Activated CD4-positive, alpha-beta memory T cell treated with anti-CD3 and anti-CD28 coated beads for 36 hours (primary cell): ENCODE measurements around the gene DIDO1. TPM values are rescaled to one million over a fixed set of nuclear protein-coding genes. Genes with fewer than 3 reads are reported as not detected.
"Not testable (repeated sequence)": the region's sequence is repeated elsewhere in the genome, so short reads cannot be mapped to it uniquely, and the experiment has no call there.

Experiments used
- CTCF ChIA-PET: fragments of 350-600 bp; sonication (Branson Sonifier 250); formaldehyde crosslinking; loops from one replicate; lab custom pipeline; 2021; ENCODE audit warnings: antibody characterized with exemption, inconsistent platforms; lab: Charles Lee
- POLR2A ChIA-PET: fragments of 350-600 bp; sonication (Branson Sonifier 250); formaldehyde crosslinking; loops from one replicate; lab custom pipeline; 2021; ENCODE audit warnings: antibody characterized with exemption; lab: Charles Lee
- DNase-seq: peaks from one replicate; pipeline ENCODE4 v3.0.0-alpha.2; 2020
- H3K27ac Mint-ChIP-seq: one replicate; pipeline ENCODE4 v1.8.0; 2021; ENCODE audit warnings: mixed read lengths
- H3K27me3 Mint-ChIP-seq: one replicate; pipeline ENCODE4 v1.8.0; 2021; ENCODE audit warnings: mixed read lengths
- H3K36me3 Mint-ChIP-seq: one replicate; pipeline ENCODE4 v1.8.0; 2021; ENCODE audit warnings: mixed read lengths
- H3K4me1 Mint-ChIP-seq: one replicate; pipeline ENCODE4 v1.8.0; 2021; ENCODE audit warnings: low read depth, mixed read lengths
- H3K4me3 Mint-ChIP-seq: one replicate; pipeline ENCODE4 v1.8.0; 2021; ENCODE audit warnings: mild to moderate bottlenecking, mixed read lengths
- H3K9me3 Mint-ChIP-seq: one replicate; pipeline ENCODE4 v1.8.0; 2021; ENCODE audit warnings: mixed read lengths
- intact Hi-C: fragments of 100-400 bp; cut with micrococcal nuclease; formaldehyde crosslinking; loops from one replicate; pipeline ENCODE4 v1.15.1; 2023
- total RNA-seq, 2 experiments: library from RNA; stranded (reverse); gene quantifications; one replicate each; pipeline ENCODE4 v1.2.3, GENCODE V29; 2021

The DIDO1 gene
- total RNA-seq, 2 experiments from 2014 or later = 46.6 to 48.4 TPM

- DNase-seq, H3K9me3 Mint-ChIP-seq, H3K36me3 Mint-ChIP-seq, H3K27me3 Mint-ChIP-seq: not testable (repeated sequence)
- peak overlapping the region; percentile 83 for H3K27ac Mint-ChIP-seq
- intact Hi-C loops = loop anchor here (5.0 to 10.0 kb wide), 2 partner anchors 126 to 278 kb away; partner anchors contain the start of genes MRGBP and SLCO4A1
- ChIA-PET POLR2A (interaction anchor here (1.0 to 1.1 kb wide), 2 partner anchors 12 to 26 kb away, joined by 3 read pairs; no protein-coding TSS in a partner anchor), CTCF (interaction anchor here (0.9 to 3.1 kb wide), 3 partner anchors 8 to 21 kb away, joined by 3 to 8 read pairs (median 7); no protein-coding TSS in a partner anchor)
- peaks cover 73% of the 10 kb centered on the region for H3K4me1 Mint-ChIP-seq
- peak overlapping the region; percentile 47 for H3K4me3 Mint-ChIP-seq
Observed at GRCh38 chr20:62923059-62923668, 3.1 kb downstream of the DIDO1 start.

GRCh38 chr20:62922451-62922921, 3.8 kb downstream of the DIDO1 start:
- ChIA-PET CTCF (interaction anchor here (0.9 to 7.8 kb wide), 3 partner anchors 8 to 20 kb away, joined by 3 to 95 read pairs (median 8); no protein-coding TSS in a partner anchor), POLR2A (interaction anchor here (0.6 to 1.0 kb wide), 2 partner anchors 14 to 25 kb away, joined by 3 to 4 read pairs; no protein-coding TSS in a partner anchor)
- peak overlapping the region; percentile 47 for H3K4me3 Mint-ChIP-seq
- peak overlapping the region; percentile 83 for H3K27ac Mint-ChIP-seq
- peak; percentile 74 for DNase-seq
- H3K36me3 Mint-ChIP-seq = peaks cover 7% of the 10 kb centered on the region
- H3K9me3 Mint-ChIP-seq = no peaks in the 10 kb centered on the region
- peaks cover 73% of the 10 kb centered on the region for H3K4me1 Mint-ChIP-seq
- intact Hi-C loops = loop anchor here (5.0 to 10.0 kb wide), 2 partner anchors 125 to 278 kb away; partner anchors contain the start of genes MRGBP and SLCO4A1
- no peaks in the 10 kb centered on the region for H3K27me3 Mint-ChIP-seq

DNA sequence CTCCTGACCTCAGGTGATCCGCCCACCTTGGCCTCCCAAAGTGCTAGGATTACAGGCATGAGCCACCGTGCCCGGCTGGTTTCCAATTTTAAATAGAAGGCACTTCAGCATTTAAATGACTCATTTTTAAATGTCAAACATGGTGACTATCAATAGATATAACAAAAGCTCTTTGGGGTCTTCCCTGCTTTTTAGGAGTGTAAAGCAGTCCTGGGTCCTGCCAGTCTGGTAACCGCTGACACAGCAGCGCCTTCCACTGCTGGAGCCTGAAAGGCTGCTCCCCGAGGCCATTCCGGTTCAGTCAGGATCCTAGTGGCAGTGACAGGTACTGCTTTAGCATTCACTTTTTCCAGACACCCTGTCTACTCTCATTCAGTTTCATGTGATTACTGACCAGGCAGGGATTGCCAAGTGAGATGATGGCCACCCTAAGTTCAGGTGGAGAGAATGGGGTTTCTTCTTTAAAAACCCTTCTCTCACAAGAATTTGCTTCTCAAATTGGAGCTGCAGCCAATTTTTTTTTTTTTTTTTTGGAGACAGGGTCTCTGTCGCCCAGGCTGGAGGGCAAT, 5.1 kb downstream of the DIDO1 start:
- Mint-ChIP-seq H3K4me1 (peaks cover 74% of the 10 kb centered on the region), H3K9me3 (no peaks in the 10 kb centered on the region), H3K27me3 (no peaks in the 10 kb centered on the region), H3K4me3 (peak overlapping the region; percentile 64), H3K27ac (peak overlapping the region; percentile 83), H3K36me3 (peaks cover 7% of the 10 kb centered on the region)
- intact Hi-C loops = loop anchor here (5.0 to 10.0 kb wide), 2 partner anchors 124 to 276 kb away; partner anchors contain the start of genes MRGBP and SLCO4A1
- DNase-seq = peak; percentile 82
- POLR2A ChIA-PET = interaction anchor here (1.0 kb wide), 1 partner anchor 32 kb away, joined by 3 read pairs; no protein-coding TSS in a partner anchor
- CTCF ChIA-PET = interaction anchor here (1.2 to 10.9 kb wide), 5 partner anchors 9 to 32 kb away, joined by 3 to 127 read pairs (median 8); no protein-coding TSS in a partner anchor

DNA sequence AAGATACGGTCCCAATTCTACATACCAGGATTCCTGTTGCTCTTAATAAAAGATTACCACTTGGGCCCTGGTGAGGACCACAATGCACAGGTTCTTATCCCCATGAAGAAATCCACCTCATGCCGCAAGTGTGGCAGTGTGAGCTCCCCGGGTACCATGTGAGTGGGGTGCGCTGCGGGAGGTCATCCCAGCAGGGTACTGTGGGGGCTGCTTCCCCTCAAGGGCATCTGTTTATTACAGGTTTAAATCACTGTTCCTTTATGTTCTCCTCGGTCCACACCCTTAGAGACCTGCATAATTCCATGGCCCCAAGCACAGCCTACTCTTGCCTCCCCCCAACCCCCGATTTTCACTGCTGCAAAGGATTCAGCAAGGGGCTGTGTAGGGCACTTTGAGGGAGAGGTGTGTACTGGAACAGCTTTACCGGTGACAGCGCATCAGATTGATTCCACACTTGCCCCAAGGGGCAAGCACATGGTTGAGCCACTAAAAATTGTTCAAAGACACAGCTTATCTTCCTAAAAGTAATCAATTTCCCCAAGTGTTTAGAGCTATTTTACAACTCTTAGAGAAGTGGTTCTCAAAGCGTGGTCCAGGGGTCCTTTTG, 6.2 kb downstream of the DIDO1 start:
- Mint-ChIP-seq H3K27me3 (no peaks in the 10 kb centered on the region), H3K4me1 (peaks cover 85% of the 10 kb centered on the region), H3K4me3 (peak overlapping the region; percentile 10), H3K27ac (peak overlapping the region; percentile 82), H3K9me3 (no peaks in the 10 kb centered on the region), H3K36me3 (peaks cover 4% of the 10 kb centered on the region)
- CTCF ChIA-PET = interaction anchor here (0.6 to 10.9 kb wide), 5 partner anchors 10 to 24 kb away, joined by 4 to 127 read pairs (median 15); no protein-coding TSS in a partner anchor
- intact Hi-C loops = loop anchor here (5.0 to 10.0 kb wide), 2 partner anchors 123 to 275 kb away; partner anchors contain the start of genes MRGBP and SLCO4A1
- POLR2A ChIA-PET = interaction anchor here (1.1 kb wide), 1 partner anchor 104 kb away, joined by 3 read pairs; no protein-coding TSS in a partner anchor
- no peak for DNase-seq

GRCh38 chr20:62918831-62919230, 7.5 kb downstream of the DIDO1 start:
- CTCF ChIA-PET = interaction anchor here (1.2 to 10.9 kb wide), 8 partner anchors 9 to 54 kb away, joined by 3 to 127 read pairs (median 6); partner anchors contain the start of gene GID8
- POLR2A ChIA-PET = interaction anchor here (1.1 to 3.3 kb wide), 5 partner anchors 9 to 59 kb away, joined by 3 to 14 read pairs (median 4); partner anchors contain the start of gene GID8
- H3K27ac Mint-ChIP-seq = peak overlapping the region; percentile 82
- peaks cover 85% of the 10 kb centered on the region for H3K4me1 Mint-ChIP-seq
- peaks cover 3% of the 10 kb centered on the region for H3K36me3 Mint-ChIP-seq
- H3K4me3 Mint-ChIP-seq = peak overlapping the region; percentile 67
- peak; percentile 83 for DNase-seq
- no peaks in the 10 kb centered on the region for H3K9me3 Mint-ChIP-seq
- no peaks in the 10 kb centered on the region for H3K27me3 Mint-ChIP-seq
- intact Hi-C loops = loop anchor here (1.0 kb wide), 2 partner anchors 18 to 20 kb away; no protein-coding TSS in a partner anchor

GRCh38 chr20:62918147-62918546, 8.2 kb downstream of the DIDO1 start:
- Mint-ChIP-seq H3K36me3 (peaks cover 5% of the 10 kb centered on the region), H3K27me3 (no peaks in the 10 kb centered on the region), H3K9me3 (no peaks in the 10 kb centered on the region), H3K27ac (peak overlapping the region; percentile 82), H3K4me3 (peak overlapping the region; percentile 67), H3K4me1 (peaks cover 80% of the 10 kb centered on the region)
- ChIA-PET POLR2A (interaction anchor here (1.1 to 3.3 kb wide), 5 partner anchors 10 to 59 kb away, joined by 3 to 14 read pairs (median 4); partner anchors contain the start of gene GID8), CTCF (interaction anchor here (1.2 to 10.9 kb wide), 8 partner anchors 10 to 54 kb away, joined by 3 to 127 read pairs (median 6); partner anchors contain the start of gene GID8)
- intact Hi-C loops = no loop called here
- DNase-seq = peak; percentile 76

DNA sequence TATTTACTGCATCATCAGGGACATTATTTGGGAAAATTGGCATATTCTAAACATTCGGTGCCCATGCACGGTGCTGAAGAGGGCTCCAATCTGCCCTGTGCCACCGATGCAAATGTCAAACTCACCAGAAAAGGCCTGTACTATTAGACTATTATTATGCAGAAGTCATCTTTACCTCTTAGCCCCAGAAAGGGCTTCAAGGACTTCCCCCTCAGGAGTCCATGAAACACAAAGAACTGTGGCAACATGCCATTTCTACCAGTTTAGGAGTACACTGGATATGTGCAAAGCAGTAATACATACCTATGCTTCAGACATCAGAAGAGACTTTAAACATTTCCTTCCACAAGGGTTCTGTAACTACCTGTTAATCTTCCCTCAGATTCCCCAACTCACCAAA, 8.6 kb downstream of the DIDO1 start:
- Mint-ChIP-seq H3K27ac (peak overlapping the region; percentile 82), H3K9me3 (no peaks in the 10 kb centered on the region), H3K27me3 (no peaks in the 10 kb centered on the region), H3K4me1 (peaks cover 78% of the 10 kb centered on the region), H3K36me3 (peaks cover 7% of the 10 kb centered on the region), H3K4me3 (peak overlapping the region; percentile 67)
- ChIA-PET CTCF (interaction anchor here (1.6 to 10.9 kb wide), 7 partner anchors 10 to 91 kb away, joined by 5 to 127 read pairs (median 7); partner anchors contain the start of gene GID8), POLR2A (interaction anchor here (1.1 to 3.3 kb wide), 3 partner anchors 11 to 60 kb away, joined by 3 to 14 read pairs (median 4); no protein-coding TSS in a partner anchor)
- intact Hi-C loops = no loop called here
- DNase-seq = no peak

- Mint-ChIP-seq H3K4me3 (peak overlapping the region; percentile 7), H3K27me3 (no peaks in the 10 kb centered on the region), H3K27ac (peak overlapping the region; percentile 74), H3K36me3 (peaks cover 11% of the 10 kb centered on the region), H3K4me1 (peaks cover 70% of the 10 kb centered on the region), H3K9me3 (no peaks in the 10 kb centered on the region)
- DNase-seq = no peak
- intact Hi-C loops = no loop called here
- ChIA-PET CTCF (interaction anchor here (0.7 to 10.9 kb wide), 6 partner anchors 9 to 92 kb away, joined by 3 to 127 read pairs (median 6); partner anchors contain the start of gene DIDO1), POLR2A (interaction anchor here (1.5 to 3.3 kb wide), 2 partner anchors 8 to 18 kb away, joined by 5 to 14 read pairs; no protein-coding TSS in a partner anchor)
Observed at GRCh38 chr20:62916703-62917476, 9.4 kb downstream of the DIDO1 start.

GRCh38 chr20:62914970-62915457, 11.3 kb downstream of the DIDO1 start:
- ChIA-PET POLR2A (interaction anchor here (0.6 kb wide), 1 partner anchor 148 kb away, joined by 3 read pairs; no protein-coding TSS in a partner anchor), CTCF (interaction anchor here (0.7 to 10.9 kb wide), 3 partner anchors 7 to 14 kb away, joined by 3 to 127 read pairs (median 95); no protein-coding TSS in a partner anchor)
- peaks cover 59% of the 10 kb centered on the region for H3K4me1 Mint-ChIP-seq

DNA sequence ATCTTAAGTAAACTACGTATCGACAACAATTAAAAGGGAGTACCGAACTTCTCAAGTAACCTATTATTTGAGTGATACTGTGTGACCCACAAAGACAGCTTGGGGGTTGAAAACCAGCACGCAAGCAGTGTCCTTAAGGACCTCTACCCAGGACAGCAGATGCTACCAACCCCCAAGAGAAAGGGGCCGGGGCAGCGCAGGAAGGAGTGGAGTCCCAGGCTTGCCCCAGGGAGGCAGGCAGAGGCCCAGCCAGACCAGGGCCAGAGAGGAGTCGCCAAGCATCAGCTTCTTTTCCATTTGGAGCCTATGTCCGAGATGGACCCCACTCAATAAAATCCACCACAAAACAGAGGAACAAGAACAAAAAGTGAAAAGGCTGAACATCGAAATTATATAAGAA, 11.9 kb downstream of the DIDO1 start:
- POLR2A ChIA-PET = interaction anchor here (0.6 kb wide), 1 partner anchor 148 kb away, joined by 3 read pairs; no protein-coding TSS in a partner anchor
- no peak overlapping the region for H3K4me3 Mint-ChIP-seq
- no peaks in the 10 kb centered on the region for H3K27me3 Mint-ChIP-seq
- intact Hi-C loops = no loop called here
- H3K4me1 Mint-ChIP-seq = peaks cover 57% of the 10 kb centered on the region
- no peaks in the 10 kb centered on the region for H3K9me3 Mint-ChIP-seq
- H3K36me3 Mint-ChIP-seq = peaks cover 32% of the 10 kb centered on the region
- CTCF ChIA-PET = interaction anchor here (0.7 to 10.9 kb wide), 2 partner anchors 9 to 13 kb away, joined by 3 to 127 read pairs; no protein-coding TSS in a partner anchor
- no peak for DNase-seq
- H3K27ac Mint-ChIP-seq = no peak overlapping the region

More at GRCh38 chr20:62914970-62915457, 11.3 kb downstream of the DIDO1 start:
- Mint-ChIP-seq H3K27me3 (no peaks in the 10 kb centered on the region), H3K4me3 (no peak overlapping the region), H3K27ac (peak overlapping the region; percentile 23), H3K36me3 (peaks cover 28% of the 10 kb centered on the region), H3K9me3 (no peaks in the 10 kb centered on the region)
- intact Hi-C loops = no loop called here
- no peak for DNase-seq
